HG03520 (cell line): ENCODE results near the gene KRTAP4-16.
"Not testable (repeated sequence)": the region's sequence is repeated elsewhere in the genome, so short reads cannot be mapped to it uniquely, and the experiment has no call there.

Source experiments
- ATAC-seq: cut with Tn5 transposase; IDR thresholded peaks from one replicate; pipeline ENCODE4 v1.9.1; 2021; ENCODE audit warnings: mild to moderate bottlenecking, moderate library complexity; ENCODE audit not compliant: unreplicated experiment

KRTAP4-16 gene

DNA sequence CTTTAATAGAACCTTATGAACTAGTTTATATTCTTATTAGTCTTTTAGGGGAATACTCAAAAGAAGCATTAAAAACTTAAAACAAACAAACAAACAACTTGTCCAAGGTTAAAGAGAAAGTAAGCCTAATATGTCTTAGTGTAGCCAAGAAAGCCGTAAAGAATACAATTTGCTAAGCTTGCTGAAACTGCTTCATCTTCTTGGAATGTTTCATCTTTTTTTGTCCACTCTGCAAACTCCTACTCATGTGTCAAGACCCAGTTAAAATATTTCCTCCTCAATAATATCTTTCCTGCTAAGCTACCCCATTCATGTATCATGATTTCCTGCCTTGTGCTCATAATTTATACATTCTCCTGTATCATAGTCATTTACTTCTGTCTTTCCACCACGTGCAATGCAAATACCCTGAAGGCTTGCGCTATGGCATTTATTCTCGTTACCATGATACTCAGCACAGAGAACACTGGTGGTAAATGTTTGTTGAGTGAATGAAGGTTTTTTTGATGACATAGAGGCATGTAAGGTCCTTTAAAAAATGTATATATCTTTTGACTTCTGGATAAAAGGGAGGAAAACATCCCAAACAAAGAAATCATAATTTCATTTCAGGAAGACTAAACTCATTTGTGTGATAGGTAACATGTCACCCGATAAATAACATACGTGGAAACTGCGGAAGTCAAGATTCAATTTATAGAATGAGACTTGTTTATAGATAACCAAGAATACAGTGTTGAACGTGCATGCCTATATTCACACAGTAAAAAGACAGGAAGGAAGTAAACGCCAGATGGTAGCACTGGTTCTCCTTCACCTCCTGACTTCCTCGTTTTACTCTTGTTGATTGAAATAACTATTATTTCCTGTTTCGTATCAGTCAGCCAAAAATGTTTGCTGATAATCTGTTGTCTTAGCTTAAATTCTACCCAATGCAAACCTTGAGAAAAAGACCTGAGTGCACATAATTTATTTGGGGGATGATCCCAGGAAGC is 18.0 kb upstream of the KRTAP4-16 start:
- ATAC-seq = not testable (repeated sequence)

DNA sequence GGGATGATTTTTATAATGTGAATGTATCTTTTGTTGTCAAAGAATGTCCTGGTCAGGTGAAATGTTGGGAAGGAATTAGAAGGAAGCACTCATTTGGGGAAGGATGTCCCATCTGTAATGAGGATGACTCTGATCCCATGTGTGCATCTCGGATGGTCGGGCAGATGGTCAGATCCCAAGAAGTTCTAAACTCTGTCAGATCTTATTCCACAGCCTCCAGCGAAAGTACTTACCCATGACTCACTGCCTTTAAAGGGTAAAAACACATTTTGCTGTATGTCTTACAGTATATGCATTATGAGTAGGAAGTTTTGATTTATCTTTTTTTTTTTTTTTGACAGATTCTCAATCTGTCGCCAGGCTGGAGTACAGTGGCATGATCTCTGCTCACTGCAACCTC is 16.7 kb upstream of the KRTAP4-16 start:
- ATAC-seq = no peak

DNA sequence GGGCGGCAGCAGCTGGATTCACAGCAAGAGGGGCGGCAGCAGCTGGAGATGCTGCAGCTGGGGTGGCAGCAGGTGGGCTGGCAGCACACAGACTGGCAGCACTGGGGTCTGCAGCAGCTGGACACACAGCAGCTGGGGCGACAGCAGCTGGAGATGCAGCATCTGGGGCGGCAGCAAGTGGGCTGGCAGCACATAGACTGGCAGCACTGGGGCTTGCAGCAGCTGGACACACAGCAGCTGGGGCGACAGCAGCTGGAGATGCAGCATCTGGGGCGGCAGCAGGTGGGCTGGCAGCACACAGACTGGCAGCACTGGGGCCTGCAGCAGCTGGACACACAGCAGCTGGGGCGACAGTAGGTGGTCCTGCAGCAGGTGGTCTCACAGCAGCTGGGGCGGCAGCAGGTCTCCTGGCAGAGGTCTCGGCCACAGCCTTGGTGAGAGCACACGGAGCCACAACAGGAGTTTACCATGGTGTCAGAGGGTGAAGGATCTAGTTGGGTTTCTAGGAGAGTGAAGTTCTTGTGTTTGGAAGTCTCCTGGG is 15.9 kb upstream of the KRTAP4-16 start, which contains the start of gene KRTAP4-11:
TSS of gene KRTAP4-11 (minus strand) at position 528 of the 541 bp plus-strand sequence. CDS start at position 470, 58 bp downstream.
- ATAC-seq = not testable (repeated sequence)

DNA sequence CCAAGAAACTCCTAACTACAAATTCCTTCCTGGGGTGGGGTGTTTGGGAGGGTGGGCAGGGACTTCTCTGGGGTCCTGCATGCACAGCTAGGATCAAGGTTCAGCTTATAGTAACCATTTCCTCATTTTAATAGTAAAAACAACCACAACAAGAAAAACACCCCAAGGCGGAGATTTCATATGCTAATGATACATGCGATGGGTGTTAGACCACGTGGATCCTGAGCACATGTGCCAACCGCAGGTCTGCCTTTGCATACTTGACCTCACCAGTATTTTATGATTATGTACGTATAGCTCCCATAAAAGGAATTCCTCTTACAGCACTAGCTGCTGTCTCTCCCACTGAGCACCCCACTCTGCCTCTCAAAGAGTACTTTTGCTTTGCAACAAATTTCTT is 14.3 kb upstream of the KRTAP4-16 start:
- ATAC-seq = no peak

DNA sequence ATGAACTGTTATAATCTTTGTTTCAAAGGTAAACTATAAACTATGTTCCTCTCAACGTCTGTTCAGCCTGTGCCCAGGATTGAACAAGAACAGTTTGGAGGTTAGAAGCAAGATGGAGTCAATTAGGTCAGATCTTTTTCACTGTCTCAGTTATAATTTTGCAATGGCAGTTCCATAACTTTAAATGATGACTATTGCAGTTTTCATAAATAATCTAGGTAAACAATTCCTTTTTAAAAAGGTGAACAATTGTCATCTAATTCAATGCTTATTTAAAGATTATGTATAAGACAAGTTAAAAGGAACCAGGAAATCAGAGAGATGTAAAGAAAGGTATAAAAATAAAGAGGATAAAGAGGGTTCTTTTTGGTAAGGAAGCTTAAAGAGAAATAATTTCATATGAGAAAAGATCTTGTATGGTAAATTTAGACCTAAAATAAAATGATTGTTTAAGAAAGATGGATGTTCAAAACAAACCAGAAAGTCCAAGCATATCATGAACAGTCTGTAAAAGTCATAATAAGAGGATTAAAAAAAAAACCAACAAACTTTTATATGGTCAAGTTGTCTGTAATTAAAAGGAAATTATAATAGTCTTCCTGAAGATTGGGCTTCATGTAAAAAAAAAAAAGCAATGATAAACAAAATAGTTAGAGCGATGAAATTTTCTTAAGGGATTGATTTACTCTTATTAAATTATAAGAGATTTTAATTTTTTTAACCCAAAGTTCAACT is 9.3 kb upstream of the KRTAP4-16 start:
- ATAC-seq = no peak

DNA sequence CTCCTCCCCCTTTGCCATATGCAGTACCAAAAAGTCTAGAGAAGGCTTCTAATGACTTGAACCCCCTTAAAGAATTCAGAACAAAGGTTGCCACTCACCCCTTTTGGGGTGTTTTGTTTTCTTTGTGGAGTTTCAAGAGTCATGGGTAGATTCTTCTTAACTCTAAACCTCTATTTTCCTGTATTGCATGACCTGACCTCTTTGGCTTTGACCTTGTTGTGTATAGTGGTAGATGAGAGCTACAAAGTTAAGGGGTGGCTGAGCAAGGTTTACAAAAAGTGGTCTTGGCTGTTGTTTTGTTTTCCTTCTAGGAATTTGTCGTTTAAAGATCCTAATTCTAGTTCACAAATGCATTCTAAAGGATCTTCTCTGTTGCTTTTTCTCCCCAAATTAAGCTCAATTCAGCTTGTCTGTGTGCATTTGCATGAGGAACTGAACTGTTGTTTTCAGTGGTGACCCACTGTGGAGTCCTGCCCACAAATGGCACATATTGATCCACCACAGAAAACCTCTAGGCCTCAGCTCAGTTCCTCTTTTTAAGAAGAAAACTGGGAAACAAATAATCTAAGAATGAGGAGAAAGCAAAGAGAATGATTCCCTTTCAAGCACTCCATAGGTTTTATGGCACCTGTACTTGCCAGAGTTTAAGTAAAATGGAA is 6.8 kb upstream of the KRTAP4-16 start:
- not testable (repeated sequence) for ATAC-seq

DNA sequence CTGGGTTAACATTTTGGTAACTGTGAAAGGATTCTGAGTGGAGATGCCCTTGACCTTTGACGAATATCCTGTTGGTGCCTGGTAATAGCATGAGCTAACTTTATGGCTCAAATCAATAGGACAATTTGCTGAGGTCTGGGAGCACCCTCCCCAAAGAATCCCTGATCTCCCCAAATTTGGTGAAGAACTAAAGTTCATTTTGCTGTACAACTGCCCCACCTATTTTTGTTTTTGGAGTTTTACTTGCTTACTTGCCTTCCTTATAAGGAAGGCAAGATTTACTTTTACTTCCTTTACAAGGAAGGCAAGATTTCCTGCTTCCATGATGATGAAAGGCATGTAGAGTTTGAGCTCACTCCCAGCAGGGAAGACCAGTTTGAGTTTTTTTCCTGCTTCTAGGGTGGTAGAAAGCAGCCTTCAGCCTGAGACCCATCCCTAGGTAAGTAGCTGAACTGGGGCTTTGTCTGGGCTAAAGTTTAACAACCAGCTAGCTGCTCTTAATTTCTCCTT is 6.0 kb upstream of the KRTAP4-16 start:
- ATAC-seq = no peak

DNA sequence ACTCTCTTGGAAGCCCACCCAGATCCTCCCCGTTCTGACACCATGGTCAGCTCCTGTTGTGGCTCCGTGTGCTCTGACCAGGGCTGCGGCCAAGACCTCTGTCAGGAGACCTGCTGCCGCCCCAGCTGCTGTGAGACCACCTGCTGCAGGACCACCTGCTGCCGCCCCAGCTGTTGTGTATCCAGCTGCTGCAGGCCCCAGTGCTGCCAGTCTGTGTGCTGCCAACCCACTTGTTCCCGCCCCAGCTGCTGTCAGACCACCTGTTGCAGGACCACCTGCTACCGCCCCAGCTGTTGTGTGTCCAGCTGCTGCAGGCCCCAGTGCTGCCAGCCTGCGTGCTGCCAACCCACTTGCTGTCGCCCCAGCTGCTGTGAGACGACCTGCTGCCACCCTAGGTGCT is 3.3 kb upstream of the KRTAP4-16 start, which contains the start of gene KRTAP4-9:
TSS of gene KRTAP4-9 (plus strand) at position 43 of the 400 bp plus-strand sequence. CDS start at position 43, 0 bp downstream.
- ATAC-seq = not testable (repeated sequence)

DNA sequence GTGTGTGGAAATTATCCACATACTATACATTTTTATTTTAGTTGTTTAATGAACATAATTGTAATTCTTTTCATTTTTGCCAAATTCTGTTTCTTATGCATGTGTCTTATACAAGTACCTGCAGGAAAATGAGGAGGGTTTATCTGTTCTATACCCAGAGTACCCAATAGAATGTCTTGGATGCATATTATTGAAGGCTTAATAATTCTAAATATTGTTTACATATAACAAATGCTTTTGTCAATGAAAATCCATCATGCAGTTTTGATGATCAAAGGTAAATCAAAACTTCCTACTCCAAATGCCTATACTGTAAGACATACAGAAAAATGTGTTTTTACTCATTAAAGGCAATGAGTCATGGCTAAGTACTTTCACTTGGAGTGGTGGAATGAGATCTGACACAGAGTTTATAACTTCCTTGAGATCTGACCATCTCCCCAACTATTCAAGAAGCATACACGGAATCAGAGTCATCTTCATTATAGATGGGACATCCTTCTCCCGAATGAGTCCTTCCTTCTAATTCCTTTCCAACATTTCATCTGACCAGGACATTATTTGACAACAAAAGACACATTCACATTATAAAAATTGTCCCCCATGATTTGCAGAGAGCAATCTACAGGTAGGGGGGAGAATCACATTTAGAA is 2.5 kb upstream of the KRTAP4-16 start:
- ATAC-seq = not testable (repeated sequence)

DNA sequence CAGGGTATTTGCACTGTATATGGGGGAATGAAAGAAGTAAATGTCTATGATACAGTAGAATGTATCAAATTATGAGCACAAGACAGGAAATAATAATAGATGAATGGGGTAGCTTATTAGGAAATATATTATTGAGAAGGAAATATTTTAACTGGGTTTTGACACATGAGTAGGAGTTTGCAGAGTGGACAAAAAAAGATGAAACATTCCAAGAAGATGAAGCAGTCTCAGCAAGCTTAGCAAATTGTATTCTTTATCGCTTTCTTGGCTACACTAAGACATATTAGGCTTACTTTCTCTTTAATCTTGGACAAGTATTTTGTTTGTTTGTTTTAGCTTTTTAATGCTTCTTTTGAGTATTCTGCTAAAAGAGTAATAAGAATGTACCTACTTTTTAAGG is 1.9 kb upstream of the KRTAP4-16 start:
- ATAC-seq = no peak

DNA sequence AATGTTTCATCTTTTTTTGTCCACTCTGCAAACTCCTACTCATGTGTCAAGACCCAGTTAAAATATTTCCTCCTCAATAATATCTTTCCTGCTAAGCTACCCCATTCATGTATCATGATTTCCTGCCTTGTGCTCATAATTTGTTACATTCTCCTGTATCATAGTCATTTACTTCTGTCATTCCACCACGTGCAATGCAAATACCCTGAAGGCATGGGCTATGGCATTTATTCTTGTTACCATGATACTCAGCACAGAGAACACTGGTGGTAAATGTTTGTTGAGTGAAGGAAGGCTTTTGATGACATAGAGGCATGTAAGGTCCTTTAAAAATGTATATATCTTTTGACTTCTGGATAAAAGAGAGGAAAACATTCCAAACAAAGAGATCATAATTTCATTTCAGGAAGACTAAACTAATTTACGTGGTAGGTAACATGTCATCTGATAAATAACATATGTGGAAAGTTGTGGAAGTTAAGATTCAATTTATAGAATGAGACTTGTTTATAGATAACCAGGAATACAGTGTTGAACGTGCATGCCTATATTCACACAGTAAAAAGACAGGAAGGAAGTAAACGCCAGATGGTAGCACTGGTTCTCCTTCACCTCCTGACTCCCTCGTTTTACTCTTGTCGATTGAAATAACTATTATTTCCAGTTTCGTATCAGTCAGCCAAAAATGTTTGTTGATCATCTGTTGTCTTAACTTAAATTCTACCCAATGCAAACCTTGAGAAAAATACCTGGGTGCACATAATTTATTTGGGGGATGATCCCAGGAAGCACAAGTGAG is 2.1 kb downstream of the KRTAP4-16 start:
- ATAC-seq = not testable (repeated sequence)

DNA sequence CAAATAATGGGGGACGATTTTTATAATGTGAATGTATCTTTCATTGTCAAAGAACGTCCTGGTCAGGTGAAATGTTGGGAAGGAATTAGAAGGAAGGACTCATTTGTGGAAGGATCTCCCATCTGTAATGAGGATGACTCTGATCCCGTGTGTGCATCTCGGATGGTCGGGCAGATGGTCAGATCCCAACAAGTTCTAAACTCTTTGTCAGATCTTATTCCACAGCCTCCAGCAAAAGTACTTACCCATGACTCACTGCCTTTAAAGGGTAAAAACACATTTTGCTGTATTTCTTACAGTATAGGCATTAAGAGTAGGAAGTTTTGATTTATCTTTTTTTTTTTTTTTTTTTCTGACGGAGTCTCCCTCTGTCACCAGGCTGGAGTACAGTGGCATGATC is 3.5 kb downstream of the KRTAP4-16 start:
- no peak for ATAC-seq

DNA sequence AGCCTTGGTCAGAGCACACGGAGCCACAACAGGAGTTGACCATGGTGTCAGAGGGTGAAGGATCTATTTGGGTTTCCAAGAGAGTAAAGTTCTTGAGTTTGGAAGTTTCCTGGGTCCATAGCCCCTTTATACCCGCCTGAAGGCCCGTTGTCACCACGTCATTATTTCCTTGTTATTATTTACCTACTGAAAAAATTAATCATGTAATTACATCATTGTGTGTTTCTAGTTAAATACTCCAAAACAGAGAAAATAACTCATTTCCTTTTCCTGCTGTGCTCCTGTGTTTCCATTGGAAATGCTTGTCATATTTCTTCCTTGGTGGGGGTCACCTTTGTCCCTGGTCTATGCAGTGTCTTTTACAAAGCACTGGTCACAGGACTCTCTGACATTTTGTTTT is 4.0 kb downstream of the KRTAP4-16 start, which contains the start of gene KRTAP4-8:
TSS of gene KRTAP4-8 (minus strand) at position 101 of the 400 bp plus-strand sequence. CDS start at position 43, 58 bp downstream.
- ATAC-seq = no peak

DNA sequence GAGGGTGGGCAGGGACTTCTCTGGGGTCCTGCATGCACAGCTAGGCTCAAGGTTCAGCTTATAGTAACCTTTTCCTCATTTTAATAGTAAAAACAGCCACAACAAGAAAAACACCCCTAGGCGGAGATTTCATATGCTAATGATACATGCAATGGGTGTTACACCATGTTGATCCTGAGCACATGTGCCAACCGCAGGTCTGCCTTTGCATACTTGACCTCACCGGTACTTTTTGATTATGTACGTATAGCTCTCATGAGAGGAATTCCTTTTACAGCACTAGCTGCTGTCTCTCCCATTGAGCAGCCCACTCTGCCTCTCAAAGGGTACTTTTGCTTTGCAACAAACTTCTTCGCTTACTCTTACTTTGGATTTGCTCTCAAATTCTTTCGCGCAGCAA is 6.0 kb downstream of the KRTAP4-16 start:
- no peak for ATAC-seq

DNA sequence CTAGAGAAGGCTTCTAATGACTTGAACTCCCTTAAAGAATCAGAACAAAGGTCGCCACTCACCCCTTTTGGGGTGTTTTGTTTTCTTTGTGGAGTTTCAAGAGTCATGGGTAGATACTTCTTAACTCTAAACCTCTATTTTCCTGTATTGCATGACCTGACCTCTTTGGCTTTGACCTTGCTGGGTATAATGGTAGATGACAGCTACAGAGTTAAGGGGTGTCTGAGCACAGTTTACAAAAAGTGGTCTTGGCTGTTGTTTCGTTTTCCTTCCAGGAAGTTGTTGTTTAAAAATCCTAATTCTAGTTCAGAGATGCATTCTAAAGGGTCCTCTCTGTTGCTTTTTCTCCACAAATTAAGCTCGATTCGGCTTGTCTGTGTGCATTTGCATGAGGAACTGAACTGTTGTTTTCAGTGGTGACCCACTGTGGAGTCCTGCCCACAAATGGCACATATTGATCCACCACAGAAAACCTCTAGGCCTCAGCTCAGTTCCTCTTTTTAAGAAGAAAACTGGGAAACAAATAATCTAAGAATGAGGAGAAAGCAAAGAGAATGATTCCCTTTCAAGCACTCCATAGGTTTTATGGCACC is 13.2 kb downstream of the KRTAP4-16 start:
- ATAC-seq = not testable (repeated sequence)

DNA sequence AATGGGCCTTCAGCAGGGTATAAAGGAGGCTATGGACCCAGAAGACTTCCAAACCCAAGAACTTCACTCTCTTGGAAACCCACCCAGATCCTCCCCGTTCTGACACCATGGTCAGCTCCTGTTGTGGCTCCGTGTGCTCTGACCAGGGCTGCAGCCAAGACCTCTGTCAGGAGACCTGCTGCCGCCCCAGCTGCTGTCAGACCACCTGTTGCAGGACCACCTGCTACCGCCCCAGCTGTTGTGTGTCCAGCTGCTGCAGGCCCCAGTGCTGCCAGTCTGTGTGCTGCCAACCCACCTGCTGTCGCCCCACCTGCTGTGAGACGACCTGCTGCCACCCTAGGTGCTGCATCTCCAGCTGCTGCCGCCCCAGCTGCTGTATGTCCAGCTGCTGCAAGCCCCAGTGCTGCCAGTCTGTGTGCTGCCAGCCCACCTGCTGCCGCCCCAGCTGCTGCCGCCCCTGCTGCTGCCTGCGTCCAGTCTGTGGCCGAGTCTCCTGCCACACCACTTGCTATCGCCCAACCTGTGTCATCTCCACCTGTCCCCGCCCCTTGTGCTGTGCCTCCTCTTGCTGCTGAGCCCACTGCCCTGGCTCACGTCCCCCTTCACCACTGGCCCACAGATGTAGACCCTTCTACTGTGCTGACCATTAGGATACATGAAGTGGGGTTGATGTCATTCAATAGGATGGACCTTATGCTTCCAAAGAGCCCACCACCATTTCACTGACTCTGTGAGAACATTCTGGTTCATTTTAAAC is 17.7 kb downstream of the KRTAP4-16 start, which contains the start of gene KRTAP4-7:
TSS of gene KRTAP4-7 (plus strand) at position 51 of the 757 bp plus-strand sequence. CDS start at position 108, 57 bp downstream.
- ATAC-seq = not testable (repeated sequence)

DNA sequence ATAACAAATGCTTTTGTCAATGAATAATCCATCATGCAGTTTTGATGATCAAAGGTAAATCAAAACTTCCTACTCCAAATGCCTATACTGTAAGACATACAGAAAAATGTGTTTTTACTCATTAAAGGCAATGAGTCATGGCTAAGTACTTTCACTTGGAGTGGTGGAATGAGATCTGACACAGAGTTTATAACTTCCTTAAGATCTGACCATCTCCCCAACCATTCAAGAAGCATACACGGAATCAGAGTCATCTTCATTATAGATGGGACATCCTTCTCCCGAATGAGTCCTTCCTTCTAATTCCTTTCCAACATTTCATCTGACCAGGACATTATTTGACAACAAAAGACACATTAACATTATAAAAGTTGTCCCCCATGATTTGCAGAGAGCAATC is 18.6 kb downstream of the KRTAP4-16 start:
- not testable (repeated sequence) for ATAC-seq

DNA sequence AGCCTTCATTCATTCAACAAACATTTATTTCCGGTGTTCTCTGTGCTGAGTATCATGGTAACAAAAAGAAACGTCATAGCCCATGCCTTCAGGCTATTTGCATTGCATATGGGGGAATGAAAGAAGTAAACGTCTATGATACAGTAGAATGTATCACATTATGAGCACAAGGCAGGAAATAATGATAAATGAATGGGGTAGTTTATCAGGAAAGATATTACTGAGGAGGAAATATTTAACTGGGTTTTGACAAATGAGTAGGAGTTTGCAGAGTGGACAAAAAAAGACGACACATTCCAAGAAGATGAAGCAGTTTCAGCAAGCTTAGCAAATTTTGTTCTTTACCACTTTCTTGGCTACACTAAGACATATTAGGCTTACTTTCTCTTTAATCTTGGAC is 19.4 kb downstream of the KRTAP4-16 start:
- ATAC-seq = no peak
